ENCODE measurements around the gene KCNA5. TPM values are rescaled to one million over a fixed set of nuclear protein-coding genes. Genes with fewer than 3 reads are reported as not detected.

Gene KCNA5
- total and polyA plus RNA-seq, 2 experiments from 2014 or later: 0.31 to 0.44 TPM

GRCh38 chr12:5035618-5036017 lies 8.1 kb upstream of the KCNA5 start:
- Histone ChIP-seq H3K4me2 (no peak overlapping the region), H3F3A (replicated peaks; ENCODE audit: low read depth) (no peaks in the 10 kb centered on the region), H2AFZ (no peak overlapping the region), H4K20me1 (replicated peaks; ENCODE audit: insufficient read depth) (no peaks in the 10 kb centered on the region; the same call in 1 of the 2 replicates), H3K27ac (ENCODE audit: low read depth) (no peak overlapping the region), H3K36me3 (ENCODE audit: insufficient read depth) (no peaks in the 10 kb centered on the region), H3K79me2 (replicated peaks; ENCODE audit: insufficient read depth) (no peaks in the 10 kb centered on the region), H3K27me3 (ENCODE audit: insufficient read depth) (peaks cover 4% of the 10 kb centered on the region; the same call in 1 of the 2 replicates), H3K4me3 (no peak overlapping the region), H3K4me1 (ENCODE audit: insufficient read depth) (peaks cover 7% of the 10 kb centered on the region), H3K9me2 (ENCODE audit: insufficient read depth) (peaks cover 4% of the 10 kb centered on the region; the same call in 1 of the 2 replicates)
- peaks cover 12% of the 10 kb centered on the region for H3K27me3 Mint-ChIP-seq (ENCODE audit: insufficient read depth, low read depth, poor library complexity)
- ATAC-seq (no peak), DNase-seq (ENCODE audit: low spot score) (no peak)
- H3K27ac Mint-ChIP-seq: no peak overlapping the region
- H3K36me3 Mint-ChIP-seq (ENCODE audit: low read depth): no peaks in the 10 kb centered on the region
- H3K4me1 Mint-ChIP-seq: peaks cover 13% of the 10 kb centered on the region
- H3K4me3 Mint-ChIP-seq: no peak overlapping the region
- H3K9me3 Mint-ChIP-seq: no peaks in the 10 kb centered on the region
- no peak for TF ChIP-seq CREB1 (CRISPR knock-in tag; IDR thresholded peaks at IDR 0.05; ENCODE audit: low read depth)
- TF ChIP-seq NANOG (IDR thresholded peaks at IDR 0.05; ENCODE audit: borderline replicate concordance): no peak
- no peak for TF ChIP-seq ZNF331 (CRISPR knock-in tag; IDR thresholded peaks at IDR 0.05; ENCODE audit: low read depth)

GRCh38 chr12:5036031-5036430 lies 7.6 kb upstream of the KCNA5 start:
- ATAC-seq: no peak
- H3K27me3 Mint-ChIP-seq (ENCODE audit: insufficient read depth, low read depth, poor library complexity): peaks cover 12% of the 10 kb centered on the region

More at GRCh38 chr12:5036031-5036430, 7.6 kb upstream of the KCNA5 start:
- no peaks in the 10 kb centered on the region for H3K9me3 Mint-ChIP-seq
- Histone ChIP-seq H3K27ac (ENCODE audit: low read depth) (no peak overlapping the region), H3K4me2 (no peak overlapping the region), H2AFZ (no peak overlapping the region), H3K27me3 (ENCODE audit: insufficient read depth) (peaks cover 8% of the 10 kb centered on the region), H3K4me1 (ENCODE audit: insufficient read depth) (peaks cover 7% of the 10 kb centered on the region), H4K20me1 (replicated peaks; ENCODE audit: insufficient read depth) (no peaks in the 10 kb centered on the region; the same call in 1 of the 2 replicates), H3K4me3 (no peak overlapping the region), H3K79me2 (replicated peaks; ENCODE audit: insufficient read depth) (no peaks in the 10 kb centered on the region), H3F3A (replicated peaks; ENCODE audit: low read depth) (no peaks in the 10 kb centered on the region), H3K36me3 (ENCODE audit: insufficient read depth) (no peaks in the 10 kb centered on the region), H3K9me2 (ENCODE audit: insufficient read depth) (no peaks in the 10 kb centered on the region)
- peaks cover 13% of the 10 kb centered on the region for H3K4me1 Mint-ChIP-seq
- TF ChIP-seq EZH2 (IDR thresholded peaks at IDR 0.05; ENCODE audit: low read depth, unreplicated experiment) (no peak), POLR2AphosphoS5 (IDR thresholded peaks at IDR 0.05; ENCODE audit: low read depth) (no peak), CREB1 (CRISPR knock-in tag; IDR thresholded peaks at IDR 0.05; ENCODE audit: low read depth) (no peak), ETS1 (IDR thresholded peaks at IDR 0.05) (no peak), EZH2phosphoT487 (IDR thresholded peaks at IDR 0.05; ENCODE audit: unreplicated experiment) (no peak), CTCF (conservative IDR thresholded peaks at IDR 0.05; ENCODE audit: low read depth in 2 of 2) (no peak)
- no peak for DNase-seq (ENCODE audit: low spot score)
- no peaks in the 10 kb centered on the region for H3K36me3 Mint-ChIP-seq (ENCODE audit: low read depth)
- H3K27ac Mint-ChIP-seq: no peak overlapping the region
- H3K4me3 Mint-ChIP-seq: no peak overlapping the region

Data from GM23338 (cell line).